Neural progenitor cell (in vitro differentiated cells): ENCODE measurements around the gene STRIT1.
"Not testable (repeated sequence)": the region's sequence is repeated elsewhere in the genome, so short reads cannot be mapped to it uniquely, and the experiment has no call there.

Experiments
- CTCF ChIP-seq: fragments of 200-600 bp; sonication (generic); IDR thresholded peaks from 2 replicates; pipeline ENCODE4 v1.5.1; 2017; ENCODE audit warnings: antibody characterized with exemption, mild to moderate bottlenecking
- EZH2phosphoT487 ChIP-seq: fragments of 200-600 bp; sonication (generic); IDR thresholded peaks from 2 replicates; pipeline ENCODE4 v1.6.1; 2017; ENCODE audit warnings: antibody characterized with exemption

GRCh38 chr3:155262855-155263254 is 30.6 kb downstream of the STRIT1 start:
- not testable (repeated sequence) for TF ChIP-seq CTCF, EZH2phosphoT487
